ENCODE data around the gene CSGALNACT2.
"Not testable (repeated sequence)": the region's sequence is repeated elsewhere in the genome, so short reads cannot be mapped to it uniquely, and the experiment has no call there.

Gene CSGALNACT2

GRCh38 chr10:43214071-43214955, 76.1 kb downstream of the CSGALNACT2 start:
- DNase-seq (ENCODE audit: low read depth in 4 of 4, low spot score in 1 of 4) = no peak

- DNase-seq (ENCODE audit: low read depth in 4 of 4, low spot score in 1 of 4) = no peak
Measured at GRCh38 chr10:43214956-43215561, 76.8 kb downstream of the CSGALNACT2 start.

- DNase-seq (ENCODE audit: low read depth in 4 of 4, low spot score in 1 of 4) = no peak
Measured at GRCh38 chr10:43215758-43216455, 77.7 kb downstream of the CSGALNACT2 start.

GRCh38 chr10:43216931-43217562, 78.8 kb downstream of the CSGALNACT2 start:
- no peak for DNase-seq (ENCODE audit: low read depth in 4 of 4, low spot score in 1 of 4)

GRCh38 chr10:43217563-43218205, 79.4 kb downstream of the CSGALNACT2 start:
- DNase-seq (ENCODE audit: low read depth in 4 of 4, low spot score in 1 of 4) = no peak

GRCh38 chr10:43218206-43218950, 80.1 kb downstream of the CSGALNACT2 start:
- no peak for DNase-seq (ENCODE audit: low read depth in 4 of 4, low spot score in 1 of 4)

- DNase-seq (ENCODE audit: low read depth in 4 of 4, low spot score in 1 of 4) = no peak
Measured at GRCh38 chr10:43218951-43219837, 80.9 kb downstream of the CSGALNACT2 start.

- no peak for DNase-seq (ENCODE audit: low read depth in 4 of 4, low spot score in 1 of 4)
Measured at GRCh38 chr10:43219848-43220247, 81.6 kb downstream of the CSGALNACT2 start.

GRCh38 chr10:43220251-43220650, 82.0 kb downstream of the CSGALNACT2 start:
- not testable (repeated sequence) for DNase-seq (ENCODE audit: low read depth in 4 of 4, low spot score in 1 of 4)

- DNase-seq (ENCODE audit: low read depth in 4 of 4, low spot score in 1 of 4) = no peak
Measured at GRCh38 chr10:43220657-43221418, 82.6 kb downstream of the CSGALNACT2 start.

GRCh38 chr10:43221419-43222209, 83.4 kb downstream of the CSGALNACT2 start:
- DNase-seq (ENCODE audit: low read depth in 4 of 4, low spot score in 1 of 4) = no peak

- DNase-seq (ENCODE audit: low read depth in 4 of 4, low spot score in 1 of 4) = no peak
Measured at GRCh38 chr10:43222210-43222720, 84.0 kb downstream of the CSGALNACT2 start.

- no peak for DNase-seq (ENCODE audit: low read depth in 4 of 4, low spot score in 1 of 4)
Measured at GRCh38 chr10:43223056-43223455, 84.8 kb downstream of the CSGALNACT2 start.

GRCh38 chr10:43224321-43224720, 86.1 kb downstream of the CSGALNACT2 start:
- DNase-seq (ENCODE audit: low read depth in 4 of 4, low spot score in 1 of 4) = no peak

- DNase-seq (ENCODE audit: low read depth in 4 of 4, low spot score in 1 of 4) = no peak
Measured at GRCh38 chr10:43225004-43225786, 87.0 kb downstream of the CSGALNACT2 start.

GRCh38 chr10:43225787-43226153, 87.5 kb downstream of the CSGALNACT2 start:
- peak in 1 of 4 experiments; percentile 40 for DNase-seq (ENCODE audit: low read depth in 4 of 4, low spot score in 1 of 4)

- DNase-seq (ENCODE audit: low read depth in 4 of 4, low spot score in 1 of 4) = no peak
Measured at GRCh38 chr10:43226441-43226840, 88.2 kb downstream of the CSGALNACT2 start.
